Thyroid gland (tissue), 4 donors: ENCODE measurements around the gene TRMU.

ENCODE experiments used
- POLR2A ChIP-seq, 2 donors: fragments of 450-650 bp; IDR thresholded peaks; one replicate each; pipeline ENCODE4 v1.6.1; 2017; ENCODE audit warnings: antibody characterized with exemption in 2 of 2, mild to moderate bottlenecking in 2 of 2, moderate library complexity in 1 of 2
- TF ChIP-seq, protein P1 (sequence below), 6 experiments: fragments of 200-600 bp in 3 of 6; fragments of 450-650 bp in 3 of 6; sonication (generic) in 3 of 6; IDR thresholded peaks; one replicate each; pipeline ENCODE4 v1.5.1; 2016 to 2019; ENCODE audit warnings: antibody characterized with exemption in 6 of 6, mild to moderate bottlenecking in 2 of 6, inconsistent platforms in 1 of 6, moderate library complexity in 1 of 6

DNA sequence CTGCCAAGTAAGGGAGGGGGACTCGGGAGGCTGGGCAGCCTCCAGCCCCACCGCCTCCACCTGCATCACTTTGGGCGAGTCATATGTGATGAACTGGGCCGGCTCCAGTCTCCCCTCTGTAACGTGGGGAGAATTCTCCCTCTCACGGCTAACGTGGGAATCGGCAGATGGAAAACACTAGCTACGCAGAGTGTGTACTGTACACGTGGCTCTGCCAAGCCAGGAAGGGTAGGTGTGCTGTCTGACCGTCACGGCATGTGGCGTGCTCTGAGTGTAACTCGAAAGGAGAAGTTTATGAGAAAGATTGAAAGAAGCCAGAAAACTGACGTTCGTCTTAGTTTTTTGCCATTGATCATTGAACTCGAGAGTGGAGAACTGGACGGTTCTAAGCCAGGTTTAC, 13.7 kb downstream of the TRMU start:
- TF ChIP-seq, protein P1, sequence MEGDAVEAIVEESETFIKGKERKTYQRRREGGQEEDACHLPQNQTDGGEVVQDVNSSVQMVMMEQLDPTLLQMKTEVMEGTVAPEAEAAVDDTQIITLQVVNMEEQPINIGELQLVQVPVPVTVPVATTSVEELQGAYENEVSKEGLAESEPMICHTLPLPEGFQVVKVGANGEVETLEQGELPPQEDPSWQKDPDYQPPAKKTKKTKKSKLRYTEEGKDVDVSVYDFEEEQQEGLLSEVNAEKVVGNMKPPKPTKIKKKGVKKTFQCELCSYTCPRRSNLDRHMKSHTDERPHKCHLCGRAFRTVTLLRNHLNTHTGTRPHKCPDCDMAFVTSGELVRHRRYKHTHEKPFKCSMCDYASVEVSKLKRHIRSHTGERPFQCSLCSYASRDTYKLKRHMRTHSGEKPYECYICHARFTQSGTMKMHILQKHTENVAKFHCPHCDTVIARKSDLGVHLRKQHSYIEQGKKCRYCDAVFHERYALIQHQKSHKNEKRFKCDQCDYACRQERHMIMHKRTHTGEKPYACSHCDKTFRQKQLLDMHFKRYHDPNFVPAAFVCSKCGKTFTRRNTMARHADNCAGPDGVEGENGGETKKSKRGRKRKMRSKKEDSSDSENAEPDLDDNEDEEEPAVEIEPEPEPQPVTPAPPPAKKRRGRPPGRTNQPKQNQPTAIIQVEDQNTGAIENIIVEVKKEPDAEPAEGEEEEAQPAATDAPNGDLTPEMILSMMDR (IDR thresholded peaks at IDR 0.05), result no peak
- no peak for TF ChIP-seq POLR2A (IDR thresholded peaks at IDR 0.05)
